ENCODE measurements around the gene ITGA4. TPM values are rescaled to one million over a fixed set of nuclear protein-coding genes. Genes with fewer than 3 reads are reported as not detected.

ITGA4 gene
- total RNA-seq, 1 donor from 2014 or later: 20.0 TPM

GRCh38 chr2:181411105-181411849, 45.9 kb upstream of the ITGA4 start:
- H3K27ac ChIP-seq (ENCODE audit: low read depth, low read length): no peak overlapping the region
- H3K9me3 Mint-ChIP-seq (ENCODE audit: unreplicated experiment): peaks cover 10% of the 10 kb centered on the region
- H2AFZ ChIP-seq (ENCODE audit: low read depth, low read length): no peak overlapping the region
- no peak overlapping the region for H3K4me2 ChIP-seq (ENCODE audit: low read length)
- no peaks in the 10 kb centered on the region for H3K36me3 ChIP-seq (ENCODE audit: insufficient read depth, low read length)
- H3K4me3 Mint-ChIP-seq (ENCODE audit: unreplicated experiment): no peak overlapping the region
- no peaks in the 10 kb centered on the region for H4K20me1 ChIP-seq (ENCODE audit: insufficient read depth, low read length)
- DNase-seq (ENCODE audit: low read depth) (no peak), FAIRE-seq (no peak)
- no peaks in the 10 kb centered on the region for H3K36me3 Mint-ChIP-seq (ENCODE audit: low read depth, unreplicated experiment)
- no peak overlapping the region for H3K9ac ChIP-seq (ENCODE audit: low read length)
- H3K79me2 ChIP-seq (ENCODE audit: insufficient read depth, low read length): no peaks in the 10 kb centered on the region
- H3K4me1 ChIP-seq (ENCODE audit: insufficient read depth, low read length): no peaks in the 10 kb centered on the region
- no peaks in the 10 kb centered on the region for H3K9me3 ChIP-seq (ENCODE audit: insufficient read depth, low read depth, low read length)
- no peaks in the 10 kb centered on the region for H3K27me3 ChIP-seq (ENCODE audit: insufficient read depth, low read length)
- peaks cover 4% of the 10 kb centered on the region for H3K27me3 Mint-ChIP-seq (ENCODE audit: low read depth, unreplicated experiment)
- H3K27ac Mint-ChIP-seq (ENCODE audit: unreplicated experiment): no peak overlapping the region
- H3K4me3 ChIP-seq (ENCODE audit: insufficient read depth, low read depth, low read length): no peak overlapping the region
- TF ChIP-seq CTCF (IDR thresholded peaks at IDR 0.05; ENCODE audit: insufficient read depth, low read depth, low read length) (no peak), EZH2 (IDR thresholded peaks at IDR 0.05; ENCODE audit: insufficient read depth, low read length) (no peak)
- peaks cover 6% of the 10 kb centered on the region for H3K4me1 Mint-ChIP-seq (ENCODE audit: low read depth, unreplicated experiment)

DNA sequence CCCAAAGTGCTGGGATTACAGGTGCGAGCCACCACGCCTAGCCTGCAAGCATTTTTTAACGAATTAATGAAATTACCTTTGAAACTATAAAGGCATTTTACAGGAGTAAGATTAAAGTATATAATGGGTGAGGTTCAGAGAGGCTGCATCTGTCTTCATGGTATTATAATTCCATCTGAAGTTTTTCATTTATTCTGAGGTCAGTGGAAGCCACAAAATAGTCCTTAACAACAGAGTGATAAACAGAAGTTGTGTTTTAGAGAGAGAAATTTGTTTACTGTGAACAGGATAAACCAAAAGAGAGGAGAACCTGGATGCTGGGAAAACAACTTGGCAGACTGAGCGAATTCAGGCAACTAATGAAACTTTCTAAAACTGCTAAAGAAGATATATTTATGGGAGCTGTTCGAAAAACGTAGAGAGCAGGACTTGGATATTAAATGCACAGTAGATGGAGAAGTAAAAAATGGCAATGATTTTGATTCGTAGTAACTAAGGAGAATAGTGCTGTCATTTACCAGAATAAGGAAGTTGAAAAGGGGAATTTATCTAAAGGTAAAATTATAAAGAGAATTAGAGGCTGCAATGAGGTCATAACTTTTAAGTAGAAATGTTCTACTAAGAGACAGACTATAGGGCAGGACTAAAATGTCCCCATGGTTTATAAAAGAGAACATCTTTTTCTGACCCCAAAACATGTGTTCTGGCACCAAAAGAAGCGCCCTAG, 37.9 kb upstream of the ITGA4 start:
- H3K27me3 Mint-ChIP-seq (ENCODE audit: low read depth, unreplicated experiment): no peaks in the 10 kb centered on the region
- no peak for TF ChIP-seq CTCF (IDR thresholded peaks at IDR 0.05; ENCODE audit: insufficient read depth, low read depth, low read length)
- no peaks in the 10 kb centered on the region for H3K36me3 Mint-ChIP-seq (ENCODE audit: low read depth, unreplicated experiment)
- Histone ChIP-seq H3K4me1 (ENCODE audit: insufficient read depth, low read length) (no peaks in the 10 kb centered on the region), H3K27me3 (ENCODE audit: insufficient read depth, low read length) (no peaks in the 10 kb centered on the region), H3K4me3 (ENCODE audit: insufficient read depth, low read depth, low read length) (no peak overlapping the region), H3K4me2 (ENCODE audit: low read length) (no peak overlapping the region), H2AFZ (ENCODE audit: low read depth, low read length) (no peak overlapping the region), H3K27ac (ENCODE audit: low read depth, low read length) (no peak overlapping the region), H3K36me3 (ENCODE audit: insufficient read depth, low read length) (no peaks in the 10 kb centered on the region), H3K9me3 (ENCODE audit: insufficient read depth, low read depth, low read length) (no peaks in the 10 kb centered on the region), H4K20me1 (ENCODE audit: insufficient read depth, low read length) (no peaks in the 10 kb centered on the region), H3K79me2 (ENCODE audit: insufficient read depth, low read length) (no peaks in the 10 kb centered on the region), H3K9ac (ENCODE audit: low read length) (no peak overlapping the region)
- no peak overlapping the region for H3K4me3 Mint-ChIP-seq (ENCODE audit: unreplicated experiment)
- peaks cover 6% of the 10 kb centered on the region for H3K9me3 Mint-ChIP-seq (ENCODE audit: unreplicated experiment)
- DNase-seq (ENCODE audit: low read depth) (no peak), FAIRE-seq (no peak)
- no peaks in the 10 kb centered on the region for H3K4me1 Mint-ChIP-seq (ENCODE audit: low read depth, unreplicated experiment)
- no peak overlapping the region for H3K27ac Mint-ChIP-seq (ENCODE audit: unreplicated experiment)
